Measurements from ENCODE around the gene OMA1.
"Not testable (repeated sequence)": the region's sequence is repeated elsewhere in the genome, so short reads cannot be mapped to it uniquely, and the experiment has no call there.

OMA1 gene

GRCh38 chr1:58539553-58539952 is 7.0 kb downstream of the OMA1 start:
- H3K4me2 ChIP-seq (ENCODE audit: low read length), result no peak overlapping the region
- no peaks in the 10 kb centered on the region for H3K36me3 ChIP-seq (ENCODE audit: control insufficient read depth, insufficient read depth, low read length)
- H3K4me3 ChIP-seq (ENCODE audit: low read depth, low read length), result no peak overlapping the region
- no peaks in the 10 kb centered on the region for H3K79me2 ChIP-seq
- H3K27ac ChIP-seq, result no peak overlapping the region
- no peak overlapping the region for H2AFZ ChIP-seq
- H3K27me3 ChIP-seq (ENCODE audit: control insufficient read depth, insufficient read depth, low read length), result no peaks in the 10 kb centered on the region
- no peaks in the 10 kb centered on the region for H3K4me1 ChIP-seq
- TF ChIP-seq CTCF (IDR thresholded peaks at IDR 0.05), result no peak
- no peaks in the 10 kb centered on the region for H3K9me3 ChIP-seq (ENCODE audit: control insufficient read depth, low read length)
- H3K9ac ChIP-seq, result no peak overlapping the region

DNA sequence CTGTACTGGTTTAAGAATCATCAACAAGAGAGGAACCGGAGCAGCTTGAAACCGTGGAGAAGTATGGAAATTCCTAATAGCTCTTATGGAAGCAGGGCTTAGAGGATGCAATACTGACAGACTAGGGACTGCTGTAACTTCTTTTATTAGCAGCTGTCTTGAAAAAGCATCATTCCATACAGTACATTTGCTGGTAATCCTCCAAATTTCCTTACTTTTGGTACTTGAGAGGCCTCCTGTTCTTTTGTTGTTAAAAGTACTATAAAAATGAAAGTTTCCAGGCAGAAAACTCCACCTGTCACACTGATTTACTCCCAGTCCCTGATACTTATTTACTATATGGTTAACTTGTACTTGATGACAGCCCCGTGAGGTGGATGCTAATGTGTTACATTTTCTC is 7.7 kb downstream of the OMA1 start:
- Histone ChIP-seq H3K79me2 (no peaks in the 10 kb centered on the region), H3K4me2 (ENCODE audit: low read length) (no peak overlapping the region), H3K27me3 (ENCODE audit: control insufficient read depth, insufficient read depth, low read length) (no peaks in the 10 kb centered on the region), H3K9ac (no peak overlapping the region), H2AFZ (no peak overlapping the region), H3K9me3 (ENCODE audit: control insufficient read depth, low read length) (no peaks in the 10 kb centered on the region), H3K36me3 (ENCODE audit: control insufficient read depth, insufficient read depth, low read length) (no peaks in the 10 kb centered on the region), H3K4me3 (ENCODE audit: low read depth, low read length) (no peak overlapping the region), H3K4me1 (no peaks in the 10 kb centered on the region), H3K27ac (no peak overlapping the region)
- TF ChIP-seq CTCF (IDR thresholded peaks at IDR 0.05), result no peak

DNA sequence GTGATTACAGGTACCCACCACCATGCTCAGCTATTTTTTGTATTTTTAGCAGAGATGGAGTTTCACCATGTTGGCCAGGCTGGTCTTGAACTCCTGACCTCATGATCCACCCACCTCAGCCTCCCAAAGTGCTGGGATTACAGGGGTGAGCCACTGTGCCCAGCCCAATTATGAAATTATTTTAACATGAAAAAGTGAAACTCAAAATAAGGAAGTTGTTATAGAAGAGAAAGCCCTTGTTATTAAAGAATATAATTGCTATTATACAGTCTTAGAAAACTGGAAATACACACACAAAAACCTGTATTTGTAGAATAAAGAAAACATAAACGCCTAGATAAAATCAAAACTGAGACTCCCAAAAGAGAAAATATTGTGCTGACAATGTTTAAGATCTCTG is 14.7 kb downstream of the OMA1 start:
- not testable (repeated sequence) for H3K4me1 ChIP-seq, H3K27ac ChIP-seq, H2AFZ ChIP-seq

DNA sequence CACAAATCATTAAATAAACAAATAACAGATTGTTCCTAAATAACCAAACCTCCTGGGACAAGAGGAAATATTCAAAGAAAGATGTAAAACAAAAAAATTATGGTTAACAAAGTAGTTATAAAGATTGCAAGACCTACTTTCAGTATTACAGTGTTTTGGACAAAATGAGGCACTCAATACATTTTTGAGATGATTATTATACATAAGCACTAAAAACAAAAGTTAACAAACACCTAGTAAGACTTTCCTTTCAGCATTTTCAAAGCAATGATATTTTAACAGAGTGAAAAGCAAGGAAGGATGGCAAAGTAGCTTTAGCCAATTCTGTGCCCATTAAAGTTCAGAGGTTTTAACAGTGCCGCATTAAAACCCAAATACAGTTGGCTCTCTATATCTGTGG is 17.2 kb downstream of the OMA1 start:
- H3K27me3 ChIP-seq (ENCODE audit: control insufficient read depth, insufficient read depth, low read length), result no peaks in the 10 kb centered on the region
- no peaks in the 10 kb centered on the region for H3K4me1 ChIP-seq
- H3K27ac ChIP-seq, result no peak overlapping the region
- no peak for TF ChIP-seq CTCF (IDR thresholded peaks at IDR 0.05)
- no peaks in the 10 kb centered on the region for H3K36me3 ChIP-seq (ENCODE audit: control insufficient read depth, insufficient read depth, low read length)
- H3K9me3 ChIP-seq (ENCODE audit: control insufficient read depth, low read length), result no peaks in the 10 kb centered on the region
- H3K4me2 ChIP-seq (ENCODE audit: low read length), result no peak overlapping the region
- H2AFZ ChIP-seq, result no peak overlapping the region
- no peak overlapping the region for H3K4me3 ChIP-seq (ENCODE audit: low read depth, low read length)
- no peak overlapping the region for H3K9ac ChIP-seq
- H3K79me2 ChIP-seq, result no peaks in the 10 kb centered on the region

More for the DNA sequence above, 14.7 kb downstream of the OMA1 start:
- H3K9ac ChIP-seq; H3K4me3 ChIP-seq (ENCODE audit: low read depth, low read length); H3K36me3 ChIP-seq (ENCODE audit: control insufficient read depth, insufficient read depth, low read length); H3K79me2 ChIP-seq; H3K9me3 ChIP-seq (ENCODE audit: control insufficient read depth, low read length); H3K27me3 ChIP-seq (ENCODE audit: control insufficient read depth, insufficient read depth, low read length); H3K4me2 ChIP-seq (ENCODE audit: low read length): not testable (repeated sequence)

DNA sequence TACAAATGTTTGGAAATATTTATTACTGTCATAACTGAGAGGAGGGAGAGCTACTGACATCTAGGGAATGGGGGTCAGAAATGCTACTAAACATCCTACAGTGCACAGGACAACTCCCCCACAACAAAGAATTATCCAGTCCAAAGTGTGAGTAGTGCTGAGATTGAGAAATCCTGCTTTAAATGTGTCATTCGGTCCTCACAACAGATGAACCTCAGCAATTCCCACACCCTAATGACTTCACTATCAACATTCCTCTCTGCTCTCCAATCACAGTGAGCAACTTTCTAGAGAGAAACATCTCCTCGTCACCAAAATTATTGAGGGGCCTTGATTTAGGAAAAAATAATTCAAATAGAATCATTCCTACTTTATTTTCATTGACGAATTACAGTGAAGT is 18.0 kb downstream of the OMA1 start:
- no peaks in the 10 kb centered on the region for H3K79me2 ChIP-seq
- no peak overlapping the region for H3K9ac ChIP-seq
- no peak overlapping the region for H3K27ac ChIP-seq
- no peak overlapping the region for H3K4me2 ChIP-seq (ENCODE audit: low read length)
- H3K27me3 ChIP-seq (ENCODE audit: control insufficient read depth, insufficient read depth, low read length), result no peaks in the 10 kb centered on the region
- no peak for TF ChIP-seq CTCF (IDR thresholded peaks at IDR 0.05)
- no peak overlapping the region for H2AFZ ChIP-seq
- no peak overlapping the region for H3K4me3 ChIP-seq (ENCODE audit: low read depth, low read length)
- no peaks in the 10 kb centered on the region for H3K9me3 ChIP-seq (ENCODE audit: control insufficient read depth, low read length)
- no peaks in the 10 kb centered on the region for H3K36me3 ChIP-seq (ENCODE audit: control insufficient read depth, insufficient read depth, low read length)
- no peaks in the 10 kb centered on the region for H3K4me1 ChIP-seq

Measured in parathyroid adenoma (tissue), 2 donors.